UCSD-AML1 (cell line): Measurements from ENCODE around the gene PLAC8L1.
A peak's percentile ranks its signal among the peaks of the same experiment; 100 is the strongest.

Experiments used
- DNase-seq: peaks from one replicate; lab custom pipeline; 2025; ENCODE audit not compliant: unreplicated experiment; lab: John Stamatoyannopoulos, UW

PLAC8L1 gene

DNA sequence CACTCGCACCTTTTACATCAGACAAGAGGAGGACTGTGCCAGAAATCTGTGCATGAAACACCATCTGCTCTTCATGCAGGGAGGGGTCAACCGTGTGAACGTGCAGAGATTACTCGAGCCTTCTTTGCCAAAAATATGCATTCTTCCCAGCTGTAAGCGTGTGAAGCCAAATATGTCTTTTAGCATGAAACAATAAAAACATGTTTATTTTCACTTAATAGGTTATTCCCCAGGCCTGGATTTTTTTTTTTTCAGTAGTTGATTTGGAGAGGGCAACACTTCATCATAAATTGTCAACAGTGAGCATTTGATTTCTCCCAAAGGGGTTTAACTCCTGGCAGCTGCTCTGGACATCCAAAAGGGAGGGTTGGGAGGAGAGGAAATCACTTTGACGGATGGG is 23.8 kb downstream of the PLAC8L1 start:
- no peak for DNase-seq

DNA sequence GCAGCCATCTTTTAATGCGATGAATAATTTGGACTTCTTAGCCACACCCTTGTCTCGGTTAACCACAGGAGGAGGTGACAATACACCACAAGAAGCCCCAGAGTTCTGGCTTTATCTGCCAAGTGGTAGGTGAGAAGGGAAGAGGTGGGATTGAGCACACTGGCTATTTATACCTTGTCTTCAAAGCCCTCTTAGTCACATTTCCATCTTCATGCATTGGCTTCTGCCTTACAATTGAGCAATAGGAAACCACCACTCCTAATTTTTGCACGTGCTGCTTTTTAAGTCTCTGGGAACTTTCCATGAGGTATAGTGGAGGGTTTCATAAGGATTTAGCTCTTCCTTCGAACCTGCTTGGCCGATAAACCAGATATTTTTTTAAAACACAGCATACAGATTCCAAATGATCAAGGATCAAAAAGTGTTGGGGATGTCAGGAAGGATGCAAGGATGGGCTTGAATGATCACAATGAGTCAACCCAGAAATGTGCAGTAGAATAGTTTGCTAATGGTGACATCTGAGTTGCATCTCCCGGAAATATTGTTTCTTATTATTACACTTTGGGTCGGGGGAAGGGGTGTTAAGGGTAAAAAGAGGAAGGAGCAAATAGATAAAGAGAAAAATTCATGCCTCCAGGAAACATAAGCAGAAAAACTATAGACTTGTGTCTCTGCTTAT is 25.5 kb downstream of the PLAC8L1 start:
- no peak for DNase-seq

DNA sequence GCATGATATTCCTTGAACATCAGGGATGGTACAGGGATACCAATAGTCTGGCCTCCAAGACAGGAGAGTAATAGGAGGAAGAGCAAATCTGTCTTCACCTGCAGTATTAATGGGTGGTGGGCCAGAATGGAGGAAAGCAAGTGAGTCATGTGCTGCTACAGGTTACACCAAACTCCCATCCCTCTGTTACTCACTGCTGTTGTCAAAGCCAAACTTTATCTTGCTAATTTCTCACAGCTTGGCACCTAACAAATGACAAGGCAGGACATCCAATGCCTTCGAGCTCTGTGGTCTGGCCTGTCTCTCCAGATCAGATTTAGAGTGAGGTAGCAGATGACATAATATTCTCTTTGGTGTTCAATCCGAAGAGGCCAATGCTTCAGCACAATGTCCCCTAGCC is 26.8 kb downstream of the PLAC8L1 start:
- no peak for DNase-seq

DNA sequence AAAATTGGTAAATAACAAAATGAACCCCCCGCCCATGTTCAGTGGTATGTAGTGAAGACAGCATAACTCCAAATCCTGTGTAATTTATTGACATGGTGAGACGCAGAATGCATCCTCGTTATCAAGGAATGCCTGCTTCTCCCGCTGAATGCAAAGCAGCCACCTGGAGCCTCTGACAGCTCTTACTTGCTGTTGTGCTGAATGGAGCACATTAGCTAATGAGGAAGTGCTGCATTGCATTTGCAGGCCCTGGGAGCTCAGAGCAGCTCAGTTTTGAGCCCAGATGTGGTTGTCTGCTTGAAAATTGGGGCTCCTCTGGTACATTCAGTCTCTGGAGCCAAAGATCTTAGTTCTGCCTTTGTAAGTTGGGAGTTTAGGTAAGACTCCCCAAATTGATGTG is 28.9 kb downstream of the PLAC8L1 start:
- no peak for DNase-seq

DNA sequence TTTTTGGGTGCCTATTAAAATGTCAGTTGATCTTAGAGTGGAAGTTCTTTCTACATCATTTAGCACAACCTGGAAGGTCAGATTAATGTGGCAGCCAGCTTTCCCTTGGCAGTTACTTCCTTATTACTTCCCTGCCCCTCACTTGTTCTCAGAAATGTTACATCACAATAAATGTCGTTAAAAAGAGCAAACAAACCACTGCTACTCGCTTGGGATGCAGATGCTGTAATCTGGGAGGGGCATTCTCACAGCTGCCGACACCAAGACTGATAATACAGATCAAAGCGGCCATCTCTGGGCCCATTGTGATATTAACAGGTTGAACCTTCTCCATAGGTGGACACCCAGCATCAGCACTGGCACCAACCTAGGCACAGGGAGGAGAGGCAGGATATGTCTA is 29.3 kb downstream of the PLAC8L1 start:
- no peak for DNase-seq

DNA sequence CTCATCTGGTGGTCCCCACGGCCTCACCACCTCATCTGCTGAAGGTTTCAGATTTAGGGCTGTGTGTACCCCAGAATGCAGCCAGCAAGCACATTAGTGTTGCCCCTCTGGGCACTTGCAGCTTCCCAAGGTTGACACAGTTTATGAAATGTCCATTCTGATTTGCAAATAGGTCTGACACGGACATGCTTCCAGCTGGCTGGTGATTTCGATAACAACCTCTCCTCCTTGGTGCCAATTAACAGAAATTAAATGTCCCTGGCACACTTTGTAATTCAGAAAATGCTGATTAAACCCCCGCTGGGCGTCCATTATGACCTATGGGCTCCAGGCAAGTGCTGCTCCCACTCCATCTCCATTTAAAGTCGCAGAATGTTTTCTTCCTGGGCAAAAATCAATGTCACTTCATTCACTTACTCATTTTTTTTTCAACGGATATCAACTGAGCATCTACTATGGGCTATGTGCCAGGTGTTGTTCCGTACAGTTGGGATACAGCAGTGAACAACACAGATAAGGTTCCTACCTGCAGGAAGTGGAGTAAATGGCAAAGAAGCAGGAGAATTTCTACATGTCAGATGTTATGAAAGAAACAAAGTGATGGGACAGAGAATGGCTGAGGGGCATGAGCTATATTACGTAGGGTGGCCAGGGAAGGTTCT is 32.0 kb downstream of the PLAC8L1 start:
- DNase-seq: no peak

DNA sequence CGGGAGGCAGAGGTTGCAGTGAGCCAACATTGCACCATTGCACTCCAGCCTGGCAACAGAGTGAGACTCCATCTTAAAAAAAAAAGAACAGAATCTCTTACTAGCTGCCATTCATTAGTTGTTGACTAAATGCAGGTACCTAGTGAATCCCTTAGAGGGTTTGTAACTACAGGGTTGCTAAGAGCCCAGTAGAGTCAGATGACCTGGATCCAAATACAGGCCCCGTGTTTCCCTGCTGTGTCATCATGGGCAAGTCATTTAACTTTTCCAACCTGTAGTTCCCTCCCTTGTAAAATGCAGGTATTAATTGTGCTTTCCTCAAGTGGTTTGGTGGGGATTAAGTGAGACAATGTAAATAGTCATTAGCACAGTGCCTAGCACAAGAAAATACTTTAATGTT is 32.8 kb downstream of the PLAC8L1 start:
- DNase-seq: no peak

DNA sequence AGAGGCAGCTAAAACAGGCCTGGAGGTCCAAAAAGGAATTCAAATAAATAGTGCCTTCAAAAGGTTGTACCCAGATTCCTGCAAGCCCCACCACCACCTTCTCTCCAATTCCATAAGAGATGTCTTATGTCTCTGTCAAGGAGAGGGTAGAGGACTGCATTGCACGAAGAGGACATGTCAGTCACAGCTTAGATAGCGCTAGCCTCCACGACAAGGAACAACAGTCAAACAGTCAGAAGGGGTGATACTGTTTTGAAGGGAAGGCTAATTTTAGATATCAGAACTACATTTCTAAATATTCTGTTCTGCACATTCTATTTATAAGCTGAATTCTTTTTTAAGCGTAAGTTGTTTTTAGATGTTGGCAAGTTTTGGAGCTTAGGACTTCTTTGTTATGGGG is 34.2 kb downstream of the PLAC8L1 start:
- no peak for DNase-seq

DNA sequence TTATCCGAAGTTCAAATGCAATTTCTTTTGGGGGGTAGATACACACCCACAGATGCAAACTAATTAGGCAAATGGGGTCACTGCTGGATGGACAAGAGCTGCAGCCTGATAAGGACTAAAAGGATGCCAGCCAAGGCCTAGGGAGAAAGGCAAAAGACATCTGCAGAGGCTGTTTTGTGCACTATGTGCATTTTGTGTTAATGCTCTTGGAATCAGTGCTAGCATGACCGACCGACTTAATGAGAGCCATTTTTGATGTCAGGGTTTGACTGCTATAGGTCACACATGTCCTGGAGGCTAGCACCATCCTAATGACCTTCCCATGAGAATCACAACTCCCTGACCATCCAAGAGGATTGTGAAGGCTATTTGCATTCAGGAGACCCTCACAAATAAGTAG is 34.6 kb downstream of the PLAC8L1 start:
- DNase-seq: no peak

DNA sequence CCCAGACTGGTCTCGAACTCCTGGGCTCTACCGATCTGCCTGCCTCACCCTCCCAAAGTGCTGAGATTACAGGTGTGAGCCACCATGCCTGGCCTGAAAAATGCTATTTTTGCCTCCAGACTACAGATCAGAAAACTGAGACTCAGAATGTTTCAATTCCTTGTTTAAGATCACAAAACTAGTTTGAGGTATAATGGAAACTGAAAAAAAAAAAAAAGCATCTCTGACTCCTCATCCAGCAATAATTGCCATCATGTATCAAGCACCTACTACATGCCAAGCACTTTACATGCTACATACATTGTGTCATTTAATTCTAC is 35.6 kb downstream of the PLAC8L1 start:
- DNase-seq: no peak

DNA sequence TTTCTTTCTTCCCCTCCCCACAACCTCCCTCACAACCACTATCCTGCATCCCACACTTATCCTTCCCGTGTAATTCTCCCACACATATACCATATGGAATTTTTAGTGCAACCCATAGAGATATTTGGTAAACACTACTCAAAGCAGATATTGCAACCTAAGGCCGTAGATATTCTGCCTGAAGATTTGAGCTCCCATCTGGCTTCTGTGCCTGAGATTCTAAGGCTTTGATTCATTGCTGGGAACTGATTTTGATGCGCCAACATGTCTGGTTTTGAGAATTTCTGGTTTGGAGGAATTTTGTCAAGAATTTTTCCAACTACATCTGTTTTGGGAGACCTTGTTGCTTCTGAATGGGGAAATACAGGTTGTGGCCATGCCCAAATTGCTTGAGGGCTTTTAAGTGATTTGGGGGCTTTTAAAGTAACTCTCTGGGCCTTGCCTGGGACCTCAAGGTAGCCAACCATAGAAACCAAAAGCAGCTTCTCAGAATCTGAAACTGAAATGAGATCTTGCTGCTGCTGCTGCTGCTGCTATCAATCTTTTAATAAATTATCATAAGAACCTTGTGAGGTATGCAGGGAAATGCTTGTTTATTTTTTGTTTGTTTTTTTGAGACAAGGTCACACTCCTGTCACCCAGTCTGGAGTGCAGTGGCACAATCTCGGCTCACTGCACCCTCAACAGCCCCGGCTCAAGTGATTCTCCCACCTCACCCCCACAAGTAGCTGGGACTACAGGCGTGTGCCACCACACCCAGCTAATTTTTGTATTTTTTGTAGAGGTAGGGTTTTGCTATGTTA is 36.2 kb downstream of the PLAC8L1 start:
- no peak for DNase-seq

DNA sequence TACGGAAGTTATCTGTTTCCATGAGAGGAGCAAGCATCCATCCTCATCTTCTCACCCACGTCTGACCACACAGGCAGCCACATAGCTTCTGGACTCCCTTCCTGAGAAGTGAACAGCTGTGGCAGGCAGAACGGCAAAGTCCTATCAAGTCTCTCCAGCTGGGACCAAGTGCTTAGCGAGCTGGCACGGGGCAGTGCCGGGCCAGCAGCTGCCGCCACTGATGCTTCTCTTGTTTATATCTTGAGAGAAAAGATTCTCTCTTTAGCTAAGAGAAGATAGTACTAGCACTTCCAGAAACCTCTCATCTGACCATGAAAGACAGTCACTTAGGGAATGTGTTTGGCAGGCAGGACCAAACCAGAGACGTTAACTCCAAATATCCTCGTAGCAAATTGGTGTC is 37.2 kb downstream of the PLAC8L1 start:
- DNase-seq: no peak

DNA sequence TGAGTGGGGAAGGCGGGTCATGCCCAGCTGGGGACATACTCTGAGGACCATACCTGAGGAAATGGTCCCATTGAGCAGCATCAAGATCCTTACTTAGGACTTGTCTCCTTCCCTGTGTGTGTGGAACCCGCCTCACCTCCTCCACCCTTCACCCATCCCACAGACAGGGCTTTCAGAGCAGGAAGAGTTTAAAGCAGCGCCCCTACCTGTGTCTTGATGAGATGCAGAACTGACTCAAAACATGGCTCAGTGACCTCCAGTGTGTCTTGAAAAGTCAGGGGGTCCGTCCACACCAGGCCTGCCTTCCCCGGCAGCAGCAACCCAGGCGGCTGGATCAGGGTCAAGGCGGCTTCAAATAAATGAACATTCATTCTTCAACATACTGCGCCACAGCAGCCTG is 38.4 kb downstream of the PLAC8L1 start:
- no peak for DNase-seq

DNA sequence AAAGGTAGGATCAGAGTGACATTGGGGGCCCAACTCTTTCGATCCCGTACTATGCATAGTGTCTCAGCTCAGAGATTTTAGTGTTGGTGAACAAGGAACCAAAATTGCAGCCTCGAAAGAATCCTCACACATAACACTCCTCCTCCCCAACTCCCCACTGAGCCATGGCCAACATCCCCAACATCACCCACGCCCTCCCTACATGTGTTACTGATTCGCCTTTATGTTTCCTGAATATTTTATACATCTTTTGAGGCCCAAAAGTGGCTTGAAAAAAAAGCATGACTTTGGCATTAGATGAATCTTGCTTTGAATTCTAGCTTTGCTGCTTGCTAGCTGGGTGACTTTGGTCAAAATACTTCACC is 45.2 kb downstream of the PLAC8L1 start:
- no peak for DNase-seq

DNA sequence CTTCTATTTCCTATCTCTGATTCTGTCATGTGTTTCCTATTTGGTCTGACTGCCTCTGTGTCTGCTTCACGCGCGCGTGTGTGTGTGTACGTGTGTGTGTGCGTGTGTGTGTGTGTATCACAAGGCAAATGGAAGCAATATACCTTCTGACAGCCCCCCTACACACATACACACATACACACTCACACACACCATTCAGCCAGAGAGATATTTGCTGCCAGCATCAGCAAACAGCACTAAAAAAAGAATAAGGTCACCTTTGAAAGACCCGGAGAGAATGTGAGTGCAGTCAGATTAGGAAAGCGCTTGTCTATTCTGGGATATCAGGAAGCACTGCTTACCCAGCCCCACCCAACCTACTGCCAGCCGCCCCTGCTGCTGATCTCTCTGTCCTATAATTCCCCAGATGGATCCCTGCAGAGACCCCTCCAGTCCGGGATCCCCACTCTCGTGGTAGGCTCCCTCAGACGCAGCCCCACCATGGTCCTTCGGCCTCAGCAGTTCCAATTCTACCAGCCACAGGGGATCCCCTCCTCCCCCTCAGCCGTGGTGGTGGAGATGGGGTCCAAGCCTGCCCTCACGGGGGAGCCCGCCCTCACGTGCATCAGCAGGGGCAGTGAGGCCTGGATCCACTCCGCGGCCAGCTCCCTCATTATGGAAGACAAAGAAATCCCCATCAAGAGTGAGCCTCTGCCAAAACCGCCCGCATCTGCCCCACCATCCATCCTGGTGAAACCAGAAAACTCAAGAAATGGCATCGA is 45.7 kb downstream of the PLAC8L1 start:
- DNase-seq: no peak

DNA sequence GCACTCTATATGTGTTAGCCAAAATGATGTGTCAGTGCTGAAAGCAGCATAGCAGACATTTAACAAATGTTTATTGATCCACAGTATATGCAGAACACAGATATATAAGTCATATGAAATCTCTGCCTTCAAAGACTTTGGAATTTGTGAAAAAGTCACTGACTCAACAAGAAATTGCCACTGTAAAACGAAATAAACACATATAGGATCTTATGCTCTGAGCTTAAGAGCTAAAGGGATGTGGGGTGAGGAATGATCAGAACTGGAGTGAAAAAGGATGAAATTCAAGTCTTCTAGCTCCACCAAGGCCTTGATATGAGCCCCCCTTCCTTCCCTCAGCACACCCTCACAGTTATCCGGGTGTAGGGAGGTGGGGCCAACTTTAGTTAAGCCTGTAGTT is 49.9 kb downstream of the PLAC8L1 start:
- DNase-seq: no peak

DNA sequence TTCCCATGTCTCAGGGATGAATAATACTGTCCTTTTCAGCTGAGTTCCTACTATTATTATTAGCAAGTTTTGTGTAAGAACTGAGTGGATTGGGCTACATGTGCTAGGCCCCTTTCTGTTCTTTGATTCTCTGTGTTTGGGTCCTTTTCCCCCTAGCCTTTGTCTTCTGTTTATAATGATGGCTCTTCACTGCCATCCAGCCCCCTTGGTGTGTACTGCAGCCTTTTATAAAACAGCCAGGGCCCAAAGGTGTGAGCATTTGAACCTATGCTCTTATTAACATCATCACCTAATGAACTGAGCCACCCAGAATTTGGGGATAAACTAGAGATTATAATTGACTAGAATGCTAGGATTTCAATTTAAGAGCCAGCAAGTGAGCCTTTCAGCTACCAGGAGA is 52.6 kb downstream of the PLAC8L1 start:
- DNase-seq: no peak

DNA sequence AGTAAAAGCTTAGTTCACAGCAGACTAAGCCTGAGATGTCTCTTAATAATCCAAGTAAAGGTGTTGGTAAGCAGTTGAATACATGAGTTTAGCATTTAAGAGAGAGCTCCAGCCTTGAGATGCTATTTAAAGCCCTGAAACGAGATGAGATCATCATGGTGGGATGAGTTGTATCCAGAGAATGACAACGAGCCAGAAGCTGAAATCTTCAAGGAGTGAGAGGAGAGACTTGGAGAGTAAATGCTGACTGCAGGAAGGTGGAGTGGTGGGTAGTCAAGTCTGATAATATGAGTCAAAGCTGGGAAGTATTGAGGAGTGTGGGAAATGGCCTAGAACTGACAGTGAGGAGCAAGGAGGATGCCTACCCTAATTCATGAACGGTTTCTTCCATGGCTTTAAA is 53.7 kb downstream of the PLAC8L1 start:
- no peak for DNase-seq

DNA sequence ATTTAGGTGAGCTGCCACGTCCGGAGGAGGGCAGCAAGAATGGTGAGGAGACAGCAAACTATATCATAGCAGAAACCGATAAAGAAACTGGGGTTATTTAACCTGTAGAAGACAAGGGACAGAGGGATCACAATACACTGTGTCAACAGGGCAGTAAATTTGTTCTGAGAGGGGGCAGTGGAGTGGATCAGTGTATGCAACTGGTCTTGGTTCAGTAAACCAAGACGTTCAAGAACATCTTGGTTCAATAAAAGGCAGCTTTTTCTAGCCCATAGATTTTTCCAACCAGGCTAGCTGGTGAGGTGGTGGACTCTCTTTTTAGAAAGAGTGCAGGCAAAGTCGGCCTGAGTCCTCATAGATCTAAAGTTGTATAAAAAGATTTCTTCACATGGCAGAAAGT is 55.3 kb downstream of the PLAC8L1 start:
- no peak for DNase-seq

DNA sequence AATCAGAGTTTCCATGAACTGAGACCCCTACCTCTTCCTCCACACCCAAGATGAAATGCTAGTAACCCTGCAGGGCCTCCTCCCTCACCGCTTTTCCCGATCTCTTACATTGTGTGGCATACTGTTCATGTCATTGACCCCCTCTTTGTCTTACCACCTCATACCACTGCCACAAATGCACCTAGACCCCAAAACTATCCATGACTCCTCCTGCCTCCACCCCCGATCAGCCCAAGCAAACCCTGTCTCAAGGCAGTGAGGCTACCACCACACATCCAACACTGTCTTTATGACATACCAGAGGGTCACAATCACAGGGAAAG is 55.7 kb downstream of the PLAC8L1 start:
- peak; percentile 18 for DNase-seq

DNA sequence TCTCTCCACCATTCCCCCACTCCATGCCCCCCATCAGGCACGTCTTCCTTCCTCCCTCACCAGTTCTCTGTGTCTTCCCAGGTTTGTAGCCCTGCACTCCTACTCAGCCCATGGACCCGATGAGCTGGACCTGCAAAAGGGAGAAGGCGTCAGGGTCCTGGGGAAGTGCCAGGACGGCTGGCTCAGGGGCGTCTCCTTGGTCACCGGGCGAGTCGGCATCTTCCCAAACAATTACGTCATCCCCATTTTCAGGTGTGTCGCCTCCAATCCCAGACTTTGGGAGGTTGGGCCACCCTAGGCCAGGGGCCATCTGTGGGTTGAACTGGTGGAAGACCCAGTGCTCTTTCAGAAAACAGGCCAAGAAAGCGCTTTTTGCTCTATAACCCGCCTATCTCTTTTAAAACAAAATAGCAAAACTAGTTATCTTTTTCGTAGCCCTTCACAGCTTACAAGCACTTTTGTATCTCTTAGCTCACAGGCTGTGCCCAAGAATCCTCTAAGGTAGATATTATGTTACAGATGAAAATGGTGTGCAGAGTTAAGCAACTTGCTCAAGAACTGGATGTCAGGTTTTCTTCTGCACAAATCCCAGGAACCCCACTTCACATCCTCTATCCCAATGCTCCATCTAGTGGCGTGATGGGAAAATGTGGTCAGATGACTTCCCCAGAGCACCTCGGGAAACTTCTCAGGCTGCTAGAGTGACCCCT is 56.2 kb downstream of the PLAC8L1 start:
- DNase-seq: no peak
